GM12878 (cell line): Measurements from ENCODE around the gene TPRG1. TPM values are rescaled to one million over a fixed set of nuclear protein-coding genes. Genes with fewer than 3 reads are reported as not detected.

Experiments
- ATAC-seq: fragments of 200-7000 bp; cut with Tn5 transposase; 3 replicates; pipeline ENCODE4 v1.9.1; 2020; ENCODE audit warnings: mild to moderate bottlenecking, moderate library complexity
- BruUV-seq: library from RNA; stranded (reverse); fragments of 400-500 nt; replicated peaks from 2 replicates; lab custom pipeline; 2021; lab: Mats Ljungman, UMichigan
- CTCF ChIA-PET: fragments of 300-600 bp; sonication (Branson Sonifier 250); formaldehyde crosslinking; extraction: SDS; loops from one replicate; lab custom pipeline; 2021; ENCODE audit warnings: inconsistent platforms; lab: Yijun Ruan, JAX
- POLR2A ChIA-PET: fragments of 350-600 bp; formaldehyde crosslinking; extraction: SDS; loops from one replicate; lab custom pipeline; 2021; ENCODE audit warnings: inconsistent platforms; lab: Charles Lee
- RAD21 ChIA-PET: fragments of 300-600 bp; sonication (Branson Sonifier 250); formaldehyde crosslinking; loops from one replicate; lab custom pipeline; 2023; ENCODE audit warnings: antibody characterized with exemption; ENCODE audit not compliant: unreplicated experiment; lab: Charles Lee
- SMC1A ChIA-PET: fragments of 300-600 bp; sonication (Branson Sonifier 250); formaldehyde crosslinking; loops from one replicate; lab custom pipeline; 2023; ENCODE audit not compliant: unreplicated experiment, uncharacterized antibody; lab: Charles Lee
- DNase-seq: peaks from one replicate; pipeline ENCODE4 v3.0.0-alpha.2; 2011; ENCODE audit warnings: low read depth, low spot score
- FAIRE-seq: peaks from 3 replicates; lab custom pipeline; 2011; peaks lifted over from hg19 to GRCh38; lab: Jason Lieb, UNC
- H2AFZ ChIP-seq: 2 replicates; pipeline ENCODE4 v1.6.0; 2011; ENCODE audit warnings: low read depth, low read length, control low read depth; ENCODE audit not compliant: control insufficient read depth
- H3K27ac ChIP-seq: 2 replicates; pipeline ENCODE4 v1.5.1; 2011; ENCODE audit warnings: control low read depth; ENCODE audit not compliant: control insufficient read depth, insufficient read depth
- H3K27me3 ChIP-seq, 2 experiments: replicated peaks in 1 of 2; 2 replicates each; pipeline versions ENCODE4 v1.6.0 to v1.6.1; 2011; ENCODE audit warnings: low read length in 1 of 2; ENCODE audit not compliant: control insufficient read depth in 2 of 2, insufficient read depth in 2 of 2
- H3K36me3 ChIP-seq, 2 experiments: 2 replicates each; pipeline ENCODE4 v1.5.1; 2011; ENCODE audit warnings: low read length in 1 of 2; ENCODE audit not compliant: control insufficient read depth in 2 of 2, insufficient read depth in 2 of 2
- H3K4me1 ChIP-seq: 2 replicates; pipeline ENCODE4 v1.6.1; 2011; ENCODE audit warnings: mild to moderate bottlenecking, low read length, moderate library complexity, mixed read lengths; ENCODE audit not compliant: control insufficient read depth, insufficient read depth
- H3K4me2 ChIP-seq: 2 replicates; pipeline ENCODE4 v1.6.0; 2011; ENCODE audit warnings: control low read depth; ENCODE audit not compliant: control insufficient read depth, insufficient read depth
- H3K4me3 ChIP-seq: fragments of 200-600 bp; sonication (generic); 2 replicates; pipeline ENCODE4 v1.5.1; 2016
- H3K79me2 ChIP-seq: 2 replicates; pipeline ENCODE4 v1.6.0; 2011; ENCODE audit warnings: low read length; ENCODE audit not compliant: control insufficient read depth, insufficient read depth
- H3K9ac ChIP-seq: 2 replicates; pipeline ENCODE4 v1.8.0; 2011; ENCODE audit warnings: low read length, control low read depth, mixed read lengths; ENCODE audit not compliant: control insufficient read depth, insufficient read depth
- H3K9me3 ChIP-seq: replicated peaks from 3 replicates; pipeline ENCODE4 v1.5.1; 2011; ENCODE audit warnings: mild to moderate bottlenecking, low read length; ENCODE audit not compliant: control insufficient read depth, insufficient read depth
- H4K20me1 ChIP-seq: 2 replicates; pipeline ENCODE4 v1.6.0; 2011; ENCODE audit not compliant: control insufficient read depth, insufficient read depth
- CHD4 ChIP-seq: fragments of 200-600 bp; sonication (generic); IDR thresholded peaks from 2 replicates; pipeline ENCODE4 v1.6.1; 2016; ENCODE audit warnings: mild to moderate bottlenecking
- CTCF ChIP-seq, 3 experiments: IDR thresholded peaks in 2 of 3; conservative IDR thresholded peaks in 1 of 3; 2 replicates each; pipeline ENCODE4 v1.5.1; 2011; ENCODE audit warnings: low read depth in 3 of 3, low read length in 3 of 3, mild to moderate bottlenecking in 3 of 3, control low read depth in 2 of 3, moderate library complexity in 2 of 3, inconsistent platforms in 1 of 3, mixed read lengths in 1 of 3; ENCODE audit not compliant: control insufficient read depth in 2 of 3, insufficient read depth in 1 of 3; ENCODE audit errors: extremely low read depth in 1 of 3
- FOXK2 ChIP-seq: fragments of 450-650 bp; IDR thresholded peaks from 2 replicates; pipeline ENCODE4 v1.6.1; 2017; ENCODE audit warnings: mild to moderate bottlenecking, moderate library complexity
- LARP7 ChIP-seq: fragments of 450-650 bp; IDR thresholded peaks from 2 replicates; pipeline ENCODE4 v1.6.1; 2017; ENCODE audit warnings: mild to moderate bottlenecking
- MLLT1 ChIP-seq: fragments of 450-650 bp; IDR thresholded peaks from 2 replicates; pipeline ENCODE4 v1.6.1; 2016; ENCODE audit warnings: mild to moderate bottlenecking
- MTA3 ChIP-seq: IDR thresholded peaks from 2 replicates; pipeline ENCODE4 v1.6.1; 2012; ENCODE audit warnings: low read length, inconsistent platforms, borderline replicate concordance
- RELB ChIP-seq: fragments of 450-650 bp; IDR thresholded peaks from 2 replicates; pipeline ENCODE4 v1.6.1; 2017; ENCODE audit warnings: low read depth, mild to moderate bottlenecking, moderate library complexity
- SREBF2 ChIP-seq: IDR thresholded peaks from 2 replicates; pipeline ENCODE4 v1.6.1; 2012; ENCODE audit warnings: mild to moderate bottlenecking, low read length
- TARDBP ChIP-seq: IDR thresholded peaks from 2 replicates; pipeline ENCODE4 v1.6.1; 2016; ENCODE audit warnings: borderline replicate concordance
- WGBS: methylation state at CpG from one replicate; pipeline ENCODE4 v1.1.6; 2016; ENCODE audit warnings: low lambda C conversion rate; ENCODE audit not compliant: insufficient replicate concordance, insufficient coverage; ENCODE audit errors: missing lambda C conversion rate; 5-methylcytosine and 5-hydroxymethylcytosine counted together
- in situ Hi-C: fragments of 300-500 bp; cut with MboI; formaldehyde crosslinking; loops from 9 replicates; pipeline ENCODE4 v1.14.3; 2018; ENCODE audit warnings: mixed read lengths
- intact Hi-C: fragments of 100-400 bp; cut with micrococcal nuclease; formaldehyde crosslinking; loops from one replicate; pipeline ENCODE4 v1.14.2; 2022; ENCODE audit not compliant: unreplicated experiment
- polyA plus RNA-seq, 11 experiments: library from polyadenylated mRNA; depleted of rRNA in 4 of 11; unstranded in 6 of 11; stranded (reverse) in 5 of 11; fragments of >200 nt; fragmentation: Nextera tagmentation in 4 of 11; fragmentation: Illumina TruSeq in 1 of 11; extraction: Ambion mirVana in 4 of 11; extraction: Trizol in 1 of 11; gene quantifications; 1 replicate in 1 of 11; 2 replicates in 10 of 11; pipeline versions ENCODE4 v1.2.1 to v1.2.3, GENCODE V29; 2011 to 2016; ENCODE audit warnings: inconsistent platforms in 2 of 11, missing spikeins in 2 of 11, low read depth in 1 of 11
- total RNA-seq, 4 experiments: library from RNA; depleted of rRNA in 3 of 4; stranded (reverse); fragments of >200 nt in 3 of 4; fragmentation: Illumina TruSeq in 1 of 4; extraction: Trizol in 1 of 4; gene quantifications; 2 replicates each; pipeline versions ENCODE4 v1.2.1 to v1.2.3, GENCODE V29; 2013 to 2021

The TPRG1 gene
- total and polyA plus RNA-seq, 10 of the 15 experiments (the other 5 are each of a cell fraction or from before 2014, with no cell fraction given), result 0.26 to 30.7 (median 3.6) TPM

GRCh38 chr3:189365609-189366564 lies 194.1 kb downstream of the TPRG1 start:
- intact Hi-C loops, result no loop called here
- H3K4me3 ChIP-seq, result no peak overlapping the region
- H3K4me2 ChIP-seq, result no peak overlapping the region
- H3K4me1 ChIP-seq, result no peaks in the 10 kb centered on the region; the same call in 1 of the 2 replicates
- H3K27ac ChIP-seq, result no peak overlapping the region
- WGBS, result 44% methylated on average over 3 of the region's 3 CpGs
- TF ChIP-seq MTA3 (no peak), LARP7 (no peak)
- TF ChIP-seq, all 136 proteins: peak for 0
- ATAC-seq (no peak), FAIRE-seq (no peak), DNase-seq (no peak)
- H3K36me3 ChIP-seq, result no peaks in the 10 kb centered on the region
- BruUV-seq, result no TSS peak
- no peaks in the 10 kb centered on the region for H4K20me1 ChIP-seq
- POLR2A ChIA-PET, result no interaction called here
- no peaks in the 10 kb centered on the region; the same call in 1 of the 3 replicates for H3K9me3 ChIP-seq
- no peak overlapping the region for H2AFZ ChIP-seq
- CTCF ChIA-PET, result interaction anchor here (1.0 to 1.6 kb wide), 3 partner anchors 10 to 93 kb away, joined by 3 to 6 read pairs (median 3); no protein-coding TSS in a partner anchor
- SMC1A ChIA-PET, result interaction anchor here (1.8 to 3.4 kb wide), 2 partner anchors 11 to 28 kb away, joined by 5 to 11 read pairs; no protein-coding TSS in a partner anchor
- RAD21 ChIA-PET, result no interaction called here
- no peaks in the 10 kb centered on the region for H3K27me3 ChIP-seq
- in situ Hi-C loops, result no loop called here
- no peaks in the 10 kb centered on the region for H3K79me2 ChIP-seq
- no peak overlapping the region for H3K9ac ChIP-seq

- RAD21 ChIA-PET, result interaction anchor here (0.6 to 1.3 kb wide), 3 partner anchors 13 to 580 kb away, joined by 3 to 4 read pairs (median 3); no protein-coding TSS in a partner anchor
- BruUV-seq, result no TSS peak
- Histone ChIP-seq H3K9ac (no peak overlapping the region), H3K79me2 (no peaks in the 10 kb centered on the region), H3K4me1 (no peaks in the 10 kb centered on the region; the same call in 1 of the 2 replicates), H3K4me2 (no peak overlapping the region), H4K20me1 (no peaks in the 10 kb centered on the region), H3K27ac (no peak overlapping the region), H3K4me3 (no peak overlapping the region), H2AFZ (no peak overlapping the region), H3K9me3 (no peaks in the 10 kb centered on the region; the same call in 1 of the 3 replicates), H3K27me3 (no peaks in the 10 kb centered on the region), H3K36me3 (no peaks in the 10 kb centered on the region)
- FAIRE-seq (no peak), DNase-seq (no peak), ATAC-seq (peak; percentile 30; the same call in 1 of the 3 replicates)
- intact Hi-C loops, result no loop called here
- WGBS, result 35% methylated on average over 4 of the region's 4 CpGs
- CTCF ChIA-PET, result interaction anchor here (1.3 kb wide), 1 partner anchor 134 kb away, joined by 3 read pairs; no protein-coding TSS in a partner anchor
- in situ Hi-C loops, result no loop called here
- POLR2A ChIA-PET, result no interaction called here
- SMC1A ChIA-PET, result interaction anchor here (0.7 to 3.4 kb wide), 5 partner anchors 16 to 143 kb away, joined by 3 to 11 read pairs (median 3); no protein-coding TSS in a partner anchor
- TF ChIP-seq FOXK2, result no peak
- TF ChIP-seq SREBF2, result no peak
- no peak for TF ChIP-seq CTCF (IDR thresholded peaks at IDR 0.05 in 2 of 3, conservative IDR thresholded peaks at IDR 0.05 in 1 of 3; ENCODE audit: control insufficient read depth in 2 of 3, extremely low read depth in 1 of 3, insufficient read depth in 1 of 3, low read depth in 3 of 3, low read length in 3 of 3)
- TF ChIP-seq MLLT1, result no peak
- no peak for TF ChIP-seq MTA3
- no peak for TF ChIP-seq TARDBP
- TF ChIP-seq RELB, result no peak
- no peak for TF ChIP-seq CHD4
Measured at GRCh38 chr3:189368384-189368783, 196.6 kb downstream of the TPRG1 start.
